Umbilical cord (tissue), 2 donors: ENCODE measurements around the gene CCDC57. TPM values are rescaled to one million over a fixed set of nuclear protein-coding genes. Genes with fewer than 3 reads are reported as not detected.

Experiments
- DNase-seq: peaks from one replicate; pipeline ENCODE4 v3.0.0-alpha.2; 2015; ENCODE audit warnings: low spot score
- total RNA-seq: library from RNA; depleted of rRNA; stranded (reverse); fragments of >200 nt; gene quantifications from one replicate; pipeline ENCODE4 v1.2.3, GENCODE V29; 2014; ENCODE audit warnings: low replicate concordance; ENCODE audit not compliant: insufficient read depth

CCDC57 gene
- total RNA-seq, 1 donor from 2014 or later: 17.1 TPM

- no peak for DNase-seq
These were observed 117.5 kb downstream of the CCDC57 start for GRCh38 chr17:82094931-82095776.

GRCh38 chr17:82092995-82093751 is 119.5 kb downstream of the CCDC57 start:
- DNase-seq: no peak

- no peak for DNase-seq
These were observed 120.0 kb downstream of the CCDC57 start for GRCh38 chr17:82092628-82092994.

GRCh38 chr17:82092094-82092586 is 120.5 kb downstream of the CCDC57 start:
- no peak for DNase-seq

GRCh38 chr17:82091264-82092066 is 121.2 kb downstream of the CCDC57 start:
- no peak for DNase-seq

GRCh38 chr17:82090549-82091263 is 121.9 kb downstream of the CCDC57 start:
- no peak for DNase-seq

GRCh38 chr17:82089723-82090548 is 122.7 kb downstream of the CCDC57 start:
- no peak for DNase-seq

- no peak for DNase-seq
These were observed 123.6 kb downstream of the CCDC57 start for GRCh38 chr17:82088838-82089722.

- DNase-seq: no peak
These were observed 124.4 kb downstream of the CCDC57 start for GRCh38 chr17:82087961-82088837.

GRCh38 chr17:82086941-82087906 is 125.4 kb downstream of the CCDC57 start:
- no peak for DNase-seq

- no peak for DNase-seq
These were observed 126.5 kb downstream of the CCDC57 start for GRCh38 chr17:82085931-82086764.

- no peak for DNase-seq
These were observed 127.4 kb downstream of the CCDC57 start for GRCh38 chr17:82085031-82085861.

- DNase-seq: no peak
These were observed 128.1 kb downstream of the CCDC57 start for GRCh38 chr17:82084373-82085030.

- no peak for DNase-seq
These were observed 128.9 kb downstream of the CCDC57 start for GRCh38 chr17:82083533-82084359.
